Peyer's patch (tissue), 4 donors: ENCODE measurements around the gene ABCA12.

Experiments
- CTCF ChIP-seq, 6 experiments: fragments of 450-650 bp in 4 of 6; fragments of 200-600 bp in 2 of 6; sonication (generic) in 1 of 6; IDR thresholded peaks; one replicate each; pipeline ENCODE4 v1.5.1; 2017 to 2019; ENCODE audit warnings: antibody characterized with exemption in 6 of 6, mild to moderate bottlenecking in 3 of 6, moderate library complexity in 1 of 6
- POLR2A ChIP-seq, 2 donors: fragments of 450-650 bp; IDR thresholded peaks; one replicate each; pipeline ENCODE4 v1.5.1; 2017; ENCODE audit warnings: antibody characterized with exemption in 2 of 2, mild to moderate bottlenecking in 2 of 2, moderate library complexity in 2 of 2

GRCh38 chr2:215071676-215072075 is 66.8 kb downstream of the ABCA12 start:
- no peak for TF ChIP-seq CTCF (IDR thresholded peaks at IDR 0.05)
- no peak for TF ChIP-seq POLR2A (IDR thresholded peaks at IDR 0.05)
